NB4 (cell line): ENCODE measurements around the gene GTF2H1.

ENCODE experiments used
- CTCF ChIP-seq: IDR thresholded peaks from one replicate; pipeline ENCODE4 v1.5.1; 2012; ENCODE audit warnings: low read depth, low read length
- POLR2A ChIP-seq: IDR thresholded peaks from 2 replicates; pipeline ENCODE4 v1.6.1; 2011; ENCODE audit warnings: mild to moderate bottlenecking; ENCODE audit not compliant: insufficient read length; ENCODE audit errors: extremely low read depth
- TF ChIP-seq, protein P1 (sequence below): IDR thresholded peaks from 2 replicates; pipeline ENCODE4 v1.6.1; 2011; ENCODE audit warnings: low read depth, low read length

DNA sequence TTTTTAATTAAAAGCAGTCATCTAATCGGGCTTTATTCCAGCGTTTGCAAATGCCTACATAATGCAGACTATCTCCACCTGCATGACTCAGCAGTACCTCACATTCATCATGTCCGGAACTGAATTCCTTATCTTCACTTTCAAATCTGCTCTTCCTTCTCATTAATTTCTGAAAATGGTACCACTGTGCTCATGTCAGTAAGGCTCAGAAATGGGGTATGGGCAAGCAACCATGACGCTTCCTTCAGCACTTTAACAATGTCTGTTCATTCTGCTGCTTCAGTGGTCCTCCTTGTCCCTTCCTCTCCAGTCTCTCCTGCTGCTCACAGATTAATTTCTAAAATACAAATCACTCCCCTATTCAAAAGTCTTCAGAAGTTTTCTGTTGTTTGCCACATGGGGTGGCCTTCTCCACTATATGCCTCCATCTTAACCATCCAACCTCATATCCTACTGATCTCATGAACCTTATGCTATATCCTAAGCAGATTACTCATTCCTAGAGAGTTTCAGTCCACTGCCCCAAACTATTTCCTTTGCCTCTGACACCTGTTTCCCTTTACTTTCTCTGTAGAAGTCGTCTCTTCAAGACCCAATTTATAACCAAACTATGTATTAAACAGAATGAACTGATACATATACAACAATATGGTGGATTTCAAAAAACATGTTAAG, 7.0 kb downstream of the GTF2H1 start:
- TF ChIP-seq CTCF (no peak), POLR2A (no peak)
- TF ChIP-seq, protein P1, sequence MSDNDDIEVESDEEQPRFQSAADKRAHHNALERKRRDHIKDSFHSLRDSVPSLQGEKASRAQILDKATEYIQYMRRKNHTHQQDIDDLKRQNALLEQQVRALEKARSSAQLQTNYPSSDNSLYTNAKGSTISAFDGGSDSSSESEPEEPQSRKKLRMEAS = no peak
